ENCODE measurements around the gene DNAJC18. TPM values are rescaled to one million over a fixed set of nuclear protein-coding genes. Genes with fewer than 3 reads are reported as not detected.

Gene DNAJC18
- total and polyA plus RNA-seq, 4 donors, result 4.3 to 26.4 (median 14.1) TPM

GRCh38 chr5:139406963-139407362, 32.4 kb downstream of the DNAJC18 start:
- no peak for DNase-seq
- Histone ChIP-seq H3K36me3 (ENCODE audit: control insufficient read depth in 1 of 2, insufficient read depth in 2 of 2, low read length in 1 of 2) (no peaks in the 10 kb centered on the region), H3K4me1 (ENCODE audit: control insufficient read depth in 1 of 2, insufficient read depth in 2 of 2, low read length in 2 of 2) (no peaks in the 10 kb centered on the region), H3K9me3 (ENCODE audit: control insufficient read depth, low read length) (no peaks in the 10 kb centered on the region), H3K27ac (ENCODE audit: low read depth in 1 of 2, low read length in 2 of 2) (no peak overlapping the region), H3K4me3 (ENCODE audit: low read length in 2 of 2) (no peak overlapping the region), H3K27me3 (ENCODE audit: control insufficient read depth in 1 of 2, insufficient read depth in 2 of 2, low read length in 1 of 2) (no peaks in the 10 kb centered on the region)
- intact Hi-C loops (cut with DNase I), result no loop called here
- no peak for ATAC-seq (ENCODE audit: low FRiP score)
- WGBS, 2 donors, result 51 to 52% methylated on average over 2 of the region's 2 CpGs

GRCh38 chr5:139404484-139404840, 34.9 kb downstream of the DNAJC18 start:
- Histone ChIP-seq H3K36me3 (ENCODE audit: control insufficient read depth in 1 of 2, insufficient read depth in 2 of 2, low read length in 1 of 2) (no peaks in the 10 kb centered on the region), H3K9me3 (ENCODE audit: control insufficient read depth, low read length) (no peaks in the 10 kb centered on the region), H3K4me1 (ENCODE audit: control insufficient read depth in 1 of 2, insufficient read depth in 2 of 2, low read length in 2 of 2) (no peaks in the 10 kb centered on the region), H3K27ac (ENCODE audit: low read depth in 1 of 2, low read length in 2 of 2) (peak overlapping the region in 1 of 2 donors; percentile 42), H3K4me3 (ENCODE audit: low read length in 2 of 2) (no peak overlapping the region), H3K27me3 (ENCODE audit: control insufficient read depth in 1 of 2, insufficient read depth in 2 of 2, low read length in 1 of 2) (no peaks in the 10 kb centered on the region)
- DNase-seq, result no peak
- intact Hi-C loops (cut with DNase I), result no loop called here
- no peak for ATAC-seq (ENCODE audit: low FRiP score)
- 50 to 55% methylated on average over 5 of the region's 5 CpGs for WGBS, 2 donors

- Histone ChIP-seq H3K36me3 (ENCODE audit: control insufficient read depth in 1 of 2, insufficient read depth in 2 of 2, low read length in 1 of 2) (no peaks in the 10 kb centered on the region), H3K27ac (ENCODE audit: low read depth in 1 of 2, low read length in 2 of 2) (peak within 1 kb of the TSS; percentile 32 to 82), H3K9me3 (ENCODE audit: control insufficient read depth, low read length) (no peaks in the 10 kb centered on the region), H3K4me1 (ENCODE audit: control insufficient read depth in 1 of 2, insufficient read depth in 2 of 2, low read length in 2 of 2) (no peaks in the 10 kb centered on the region), H3K27me3 (ENCODE audit: control insufficient read depth in 1 of 2, insufficient read depth in 2 of 2, low read length in 1 of 2) (no peaks in the 10 kb centered on the region), H3K4me3 (ENCODE audit: low read length in 2 of 2) (peak within 1 kb of the TSS; percentile 10 to 38)
- 0 to 1% methylated on average over 39 to 41 of the region's 41 CpGs for WGBS, 2 donors
- DNase-seq (peak; percentile 99), ATAC-seq (ENCODE audit: low FRiP score) (peak; percentile 97)
- intact Hi-C loops (cut with DNase I), result no loop called here
Measured at GRCh38 chr5:139403787-139404483, 35.4 kb downstream of the DNAJC18 start, which contains the start of gene SPATA24. Gene SPATA24, minus strand, starts transcription at chr5:139404089. Its CDS starts 29 bp downstream, at chr5:139404060.

DNA sequence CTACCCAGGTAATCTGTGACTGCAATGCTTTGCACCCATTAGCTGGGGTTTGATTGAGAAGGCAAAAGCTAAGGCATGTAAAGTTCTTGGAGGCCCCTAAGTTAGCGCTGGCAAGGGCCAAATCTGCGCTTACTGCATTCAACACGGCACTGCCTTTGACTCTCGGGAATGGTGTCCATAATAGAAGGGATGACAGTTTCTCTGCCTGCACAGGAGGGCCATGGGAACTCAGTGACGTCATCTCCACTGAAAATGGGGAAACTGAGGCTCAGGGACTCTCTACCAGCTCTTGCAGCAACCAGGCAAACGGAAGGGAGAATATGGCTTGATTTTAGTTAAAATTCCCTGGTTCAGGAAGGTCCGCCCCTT, 35.9 kb downstream of the DNAJC18 start:
- Histone ChIP-seq H3K4me3 (ENCODE audit: low read length in 2 of 2) (peak overlapping the region; percentile 10 to 38), H3K4me1 (ENCODE audit: control insufficient read depth in 1 of 2, insufficient read depth in 2 of 2, low read length in 2 of 2) (no peaks in the 10 kb centered on the region), H3K36me3 (ENCODE audit: control insufficient read depth in 1 of 2, insufficient read depth in 2 of 2, low read length in 1 of 2) (no peaks in the 10 kb centered on the region), H3K27me3 (ENCODE audit: control insufficient read depth in 1 of 2, insufficient read depth in 2 of 2, low read length in 1 of 2) (no peaks in the 10 kb centered on the region), H3K9me3 (ENCODE audit: control insufficient read depth, low read length) (no peaks in the 10 kb centered on the region), H3K27ac (ENCODE audit: low read depth in 1 of 2, low read length in 2 of 2) (peak overlapping the region in 1 of 2 donors; percentile 81)
- ATAC-seq (ENCODE audit: low FRiP score) (peak; percentile 12), DNase-seq (no peak)
- intact Hi-C loops (cut with DNase I), result no loop called here
- 17 to 22% methylated on average over 7 of the region's 7 CpGs for WGBS, 2 donors

DNA sequence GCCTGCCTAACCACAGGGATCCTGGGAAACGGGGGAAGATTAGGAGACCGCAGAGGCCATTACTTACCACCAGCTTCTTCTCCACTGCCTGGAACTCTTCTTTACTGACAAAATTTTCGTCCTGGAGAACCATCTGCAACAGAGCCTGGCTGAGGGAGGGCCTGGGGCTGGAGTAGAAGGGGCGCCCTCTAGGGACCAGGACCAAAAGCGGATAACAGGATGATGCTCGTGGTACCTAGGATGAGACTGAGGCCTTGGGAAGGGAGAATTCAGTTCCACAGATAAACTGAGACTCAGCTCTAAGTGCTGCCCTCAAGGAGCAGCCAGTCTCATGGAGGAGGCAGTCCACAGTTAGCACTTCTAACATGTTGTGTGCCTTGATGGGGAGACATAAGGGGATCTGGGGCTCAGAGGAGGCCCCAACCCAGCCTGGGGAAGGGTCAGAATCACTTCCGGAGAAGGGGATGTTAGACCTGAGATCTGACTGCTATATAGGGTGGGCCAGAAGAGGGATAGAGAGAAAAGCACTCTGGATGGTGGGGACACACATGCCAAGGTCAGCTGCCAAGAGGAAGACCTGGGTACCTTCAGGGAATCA, 36.7 kb downstream of the DNAJC18 start:
- intact Hi-C loops (cut with DNase I), result no loop called here
- no peak overlapping the region for H3K27ac ChIP-seq (ENCODE audit: low read depth in 1 of 2, low read length in 2 of 2)
- no peaks in the 10 kb centered on the region for H3K9me3 ChIP-seq (ENCODE audit: control insufficient read depth, low read length)
- H3K4me3 ChIP-seq (ENCODE audit: low read length in 2 of 2), result no peak overlapping the region
- DNase-seq, result peak in 1 of 2 donors; percentile 41
- H3K4me1 ChIP-seq (ENCODE audit: control insufficient read depth in 1 of 2, insufficient read depth in 2 of 2, low read length in 2 of 2), result no peaks in the 10 kb centered on the region
- H3K27me3 ChIP-seq (ENCODE audit: control insufficient read depth in 1 of 2, insufficient read depth in 2 of 2, low read length in 1 of 2), result no peaks in the 10 kb centered on the region
- 84 to 87% methylated on average over 7 of the region's 7 CpGs for WGBS, 2 donors
- H3K36me3 ChIP-seq (ENCODE audit: control insufficient read depth in 1 of 2, insufficient read depth in 2 of 2, low read length in 1 of 2), result no peaks in the 10 kb centered on the region
- no peak for ATAC-seq (ENCODE audit: low FRiP score)

GRCh38 chr5:139401546-139401945, 37.8 kb downstream of the DNAJC18 start:
- no peaks in the 10 kb centered on the region for H3K4me1 ChIP-seq (ENCODE audit: control insufficient read depth in 1 of 2, insufficient read depth in 2 of 2, low read length in 2 of 2)
- no peaks in the 10 kb centered on the region for H3K9me3 ChIP-seq (ENCODE audit: control insufficient read depth, low read length)
- H3K27ac ChIP-seq (ENCODE audit: low read depth in 1 of 2, low read length in 2 of 2), result no peak overlapping the region
- H3K27me3 ChIP-seq (ENCODE audit: control insufficient read depth in 1 of 2, insufficient read depth in 2 of 2, low read length in 1 of 2), result no peaks in the 10 kb centered on the region
- intact Hi-C loops (cut with DNase I), result no loop called here
- H3K4me3 ChIP-seq (ENCODE audit: low read length in 2 of 2), result no peak overlapping the region
- peak; percentile 20 to 42 for DNase-seq
- no peaks in the 10 kb centered on the region for H3K36me3 ChIP-seq (ENCODE audit: control insufficient read depth in 1 of 2, insufficient read depth in 2 of 2, low read length in 1 of 2)
- ATAC-seq (ENCODE audit: low FRiP score), result no peak
- 94 to 96% methylated on average over 10 of the region's 10 CpGs for WGBS, 2 donors

DNA sequence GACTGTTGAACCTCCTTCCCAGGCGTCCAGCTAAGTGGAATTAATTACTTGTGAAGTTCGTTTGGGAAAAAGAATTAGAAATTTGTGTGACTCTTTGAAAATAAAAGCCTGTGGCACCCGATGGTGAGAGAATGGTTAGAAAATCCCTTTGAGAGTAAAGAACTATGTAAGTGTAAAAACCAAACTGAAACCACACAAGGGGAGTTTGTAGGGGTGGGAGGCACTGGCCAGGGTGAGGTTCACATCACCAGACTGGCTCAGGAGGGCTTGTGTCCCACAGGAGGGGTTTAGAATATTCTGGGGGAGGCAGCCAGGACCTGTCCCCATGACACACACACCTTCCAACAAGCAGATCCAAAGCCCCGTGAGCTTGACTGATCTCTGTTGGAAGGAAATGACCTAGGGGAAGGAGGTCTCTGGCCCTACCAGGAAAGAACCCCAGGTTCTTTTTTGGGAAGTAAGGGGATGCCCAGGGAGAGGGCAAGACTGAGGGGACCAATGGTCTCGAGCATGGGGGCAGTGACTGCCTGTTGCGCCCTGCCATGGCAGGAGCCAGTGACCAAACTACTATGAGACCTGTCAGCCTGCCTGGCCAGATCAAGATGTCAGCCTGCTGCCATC, 39.7 kb downstream of the DNAJC18 start:
- 91 to 93% methylated on average over 6 of the region's 6 CpGs for WGBS, 2 donors
- intact Hi-C loops (cut with DNase I), result no loop called here
- Histone ChIP-seq H3K9me3 (ENCODE audit: control insufficient read depth, low read length) (no peaks in the 10 kb centered on the region), H3K4me3 (ENCODE audit: low read length in 2 of 2) (no peak overlapping the region), H3K36me3 (ENCODE audit: control insufficient read depth in 1 of 2, insufficient read depth in 2 of 2, low read length in 1 of 2) (no peaks in the 10 kb centered on the region), H3K4me1 (ENCODE audit: control insufficient read depth in 1 of 2, insufficient read depth in 2 of 2, low read length in 2 of 2) (no peaks in the 10 kb centered on the region), H3K27me3 (ENCODE audit: control insufficient read depth in 1 of 2, insufficient read depth in 2 of 2, low read length in 1 of 2) (no peaks in the 10 kb centered on the region), H3K27ac (ENCODE audit: low read depth in 1 of 2, low read length in 2 of 2) (no peak overlapping the region)
- no peak for ATAC-seq (ENCODE audit: low FRiP score)
- peak in 1 of 2 donors; percentile 19 for DNase-seq

DNA sequence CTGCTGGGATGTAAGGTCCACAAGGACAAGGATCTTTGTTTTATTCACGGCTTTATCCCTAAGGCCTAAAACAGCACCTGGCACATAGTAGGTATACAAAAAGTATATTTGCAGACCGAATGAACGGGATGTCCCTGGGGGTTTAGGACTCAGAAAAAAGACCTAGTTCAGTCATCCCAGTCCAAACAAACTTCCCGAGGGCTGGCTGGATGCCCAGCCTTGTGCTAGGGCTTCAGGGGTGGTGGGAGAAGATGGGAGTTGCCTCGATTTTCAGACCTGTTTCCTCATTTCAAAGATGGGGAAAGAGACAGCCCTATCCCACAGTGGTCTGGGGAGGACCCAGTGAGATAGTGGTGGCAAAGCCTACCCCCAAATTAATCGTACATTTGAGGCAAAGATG, 41.4 kb downstream of the DNAJC18 start:
- H3K4me1 ChIP-seq (ENCODE audit: control insufficient read depth in 1 of 2, insufficient read depth in 2 of 2, low read length in 2 of 2), result no peaks in the 10 kb centered on the region
- intact Hi-C loops (cut with DNase I), result no loop called here
- no peak overlapping the region for H3K4me3 ChIP-seq (ENCODE audit: low read length in 2 of 2)
- ATAC-seq (ENCODE audit: low FRiP score), result no peak
- no peaks in the 10 kb centered on the region for H3K36me3 ChIP-seq (ENCODE audit: control insufficient read depth in 1 of 2, insufficient read depth in 2 of 2, low read length in 1 of 2)
- 8% methylated on average over 6 of the region's 6 CpGs for WGBS, 2 donors
- H3K27me3 ChIP-seq (ENCODE audit: control insufficient read depth in 1 of 2, insufficient read depth in 2 of 2, low read length in 1 of 2), result no peaks in the 10 kb centered on the region
- peak; percentile 50 to 67 for DNase-seq
- H3K9me3 ChIP-seq (ENCODE audit: control insufficient read depth, low read length), result no peaks in the 10 kb centered on the region
- no peak overlapping the region for H3K27ac ChIP-seq (ENCODE audit: low read depth in 1 of 2, low read length in 2 of 2)

DNA sequence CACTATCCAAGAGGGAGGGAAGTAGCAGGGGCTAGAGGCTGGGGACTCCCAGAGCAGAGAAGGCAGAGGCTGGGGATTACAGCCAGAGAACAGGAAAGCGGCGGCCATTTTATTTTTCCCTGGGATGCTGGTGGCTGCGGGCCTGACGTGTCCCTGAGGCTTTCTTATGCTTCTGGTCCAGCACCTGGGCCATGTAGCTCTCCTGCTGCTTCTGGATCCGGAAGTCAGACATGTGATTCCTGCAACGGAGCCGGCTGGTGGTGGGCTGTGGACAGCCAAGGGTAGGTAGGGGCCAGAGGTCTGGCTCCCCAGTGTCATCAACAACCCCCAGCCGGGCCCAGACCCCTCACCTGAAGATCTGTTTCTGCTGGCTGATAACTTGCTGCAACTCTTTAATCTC, 42.6 kb downstream of the DNAJC18 start:
- Histone ChIP-seq H3K36me3 (ENCODE audit: control insufficient read depth in 1 of 2, insufficient read depth in 2 of 2, low read length in 1 of 2) (no peaks in the 10 kb centered on the region), H3K4me1 (ENCODE audit: control insufficient read depth in 1 of 2, insufficient read depth in 2 of 2, low read length in 2 of 2) (no peaks in the 10 kb centered on the region), H3K9me3 (ENCODE audit: control insufficient read depth, low read length) (no peaks in the 10 kb centered on the region), H3K27ac (ENCODE audit: low read depth in 1 of 2, low read length in 2 of 2) (no peak overlapping the region), H3K4me3 (ENCODE audit: low read length in 2 of 2) (no peak overlapping the region), H3K27me3 (ENCODE audit: control insufficient read depth in 1 of 2, insufficient read depth in 2 of 2, low read length in 1 of 2) (no peaks in the 10 kb centered on the region)
- intact Hi-C loops (cut with DNase I), result no loop called here
- DNase-seq, result peak in 1 of 2 donors; percentile 39
- ATAC-seq (ENCODE audit: low FRiP score), result no peak
- 90 to 96% methylated on average over 8 of the region's 8 CpGs for WGBS, 2 donors

All from aorta (tissue), 5 donors.